Measurements from ENCODE around the gene CAMKMT. TPM values are rescaled to one million over a fixed set of nuclear protein-coding genes. Genes with fewer than 3 reads are reported as not detected.

The CAMKMT gene
- total RNA-seq, 4 donors from 2014 or later: 2.9 to 18.8 (median 11.2) TPM

DNA sequence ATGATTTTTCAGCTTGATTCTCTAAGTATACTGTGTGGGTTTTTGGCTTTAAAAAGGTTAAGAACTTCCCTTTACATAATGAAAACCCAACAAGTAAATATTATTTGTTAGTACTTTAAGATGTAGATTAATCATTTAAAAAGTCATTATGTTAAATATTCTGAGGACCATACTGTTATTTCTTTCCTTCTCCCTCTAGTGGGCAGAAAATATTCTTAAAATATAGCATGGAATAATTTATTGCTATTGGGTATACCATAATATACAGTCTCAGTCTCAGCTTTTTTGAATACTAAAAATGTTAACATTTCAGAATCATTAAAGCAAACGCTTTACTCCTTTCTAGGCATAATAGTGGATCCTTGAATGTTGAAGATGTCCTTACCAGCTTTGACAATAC lies 28.1 kb downstream of the CAMKMT start:
- no peak overlapping the region for H3K4me3 ChIP-seq
- no peak for DNase-seq
- no peaks in the 10 kb centered on the region for H3K9me3 ChIP-seq
- intact Hi-C loops (cut with DNase I; ENCODE audit: low total_unique reads): no loop called here
- no peaks in the 10 kb centered on the region for H3K4me1 ChIP-seq
- no peak for TF ChIP-seq POLR2A (IDR thresholded peaks at IDR 0.05)
- TF ChIP-seq, protein P1, sequence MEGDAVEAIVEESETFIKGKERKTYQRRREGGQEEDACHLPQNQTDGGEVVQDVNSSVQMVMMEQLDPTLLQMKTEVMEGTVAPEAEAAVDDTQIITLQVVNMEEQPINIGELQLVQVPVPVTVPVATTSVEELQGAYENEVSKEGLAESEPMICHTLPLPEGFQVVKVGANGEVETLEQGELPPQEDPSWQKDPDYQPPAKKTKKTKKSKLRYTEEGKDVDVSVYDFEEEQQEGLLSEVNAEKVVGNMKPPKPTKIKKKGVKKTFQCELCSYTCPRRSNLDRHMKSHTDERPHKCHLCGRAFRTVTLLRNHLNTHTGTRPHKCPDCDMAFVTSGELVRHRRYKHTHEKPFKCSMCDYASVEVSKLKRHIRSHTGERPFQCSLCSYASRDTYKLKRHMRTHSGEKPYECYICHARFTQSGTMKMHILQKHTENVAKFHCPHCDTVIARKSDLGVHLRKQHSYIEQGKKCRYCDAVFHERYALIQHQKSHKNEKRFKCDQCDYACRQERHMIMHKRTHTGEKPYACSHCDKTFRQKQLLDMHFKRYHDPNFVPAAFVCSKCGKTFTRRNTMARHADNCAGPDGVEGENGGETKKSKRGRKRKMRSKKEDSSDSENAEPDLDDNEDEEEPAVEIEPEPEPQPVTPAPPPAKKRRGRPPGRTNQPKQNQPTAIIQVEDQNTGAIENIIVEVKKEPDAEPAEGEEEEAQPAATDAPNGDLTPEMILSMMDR (IDR thresholded peaks at IDR 0.05): no peak
- no peaks in the 10 kb centered on the region for H3K27me3 ChIP-seq
- H3K36me3 ChIP-seq: no peaks in the 10 kb centered on the region
- no peak overlapping the region for H3K27ac ChIP-seq

DNA sequence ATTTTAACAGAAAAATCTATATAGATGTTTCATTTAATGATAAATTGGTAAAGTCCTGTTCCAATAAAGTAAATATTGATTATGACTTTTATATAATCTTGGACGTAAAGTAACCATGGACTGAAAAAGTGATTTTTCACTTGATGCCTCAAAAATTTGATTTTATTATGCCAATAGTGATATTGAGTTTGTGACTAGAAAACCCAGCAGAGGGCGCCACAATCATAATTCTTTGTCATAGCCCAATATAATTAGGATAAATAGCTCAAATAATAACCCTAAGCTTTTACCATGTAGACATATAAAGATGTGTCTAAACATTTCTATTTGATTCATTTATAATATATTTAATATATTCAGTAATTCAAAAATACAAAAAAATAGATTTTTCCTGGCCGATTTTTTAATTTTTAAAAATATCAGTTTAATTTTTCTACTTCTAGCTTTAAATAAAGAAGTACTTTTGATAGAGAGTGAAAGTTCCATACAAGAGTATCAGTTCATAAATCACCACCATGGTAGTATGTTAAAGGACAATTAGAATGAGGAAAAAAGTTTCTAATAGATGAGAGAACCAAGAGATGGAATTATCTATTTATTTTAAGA lies 30.7 kb downstream of the CAMKMT start:
- DNase-seq: peak in 1 of 2 donors; percentile 20

DNA sequence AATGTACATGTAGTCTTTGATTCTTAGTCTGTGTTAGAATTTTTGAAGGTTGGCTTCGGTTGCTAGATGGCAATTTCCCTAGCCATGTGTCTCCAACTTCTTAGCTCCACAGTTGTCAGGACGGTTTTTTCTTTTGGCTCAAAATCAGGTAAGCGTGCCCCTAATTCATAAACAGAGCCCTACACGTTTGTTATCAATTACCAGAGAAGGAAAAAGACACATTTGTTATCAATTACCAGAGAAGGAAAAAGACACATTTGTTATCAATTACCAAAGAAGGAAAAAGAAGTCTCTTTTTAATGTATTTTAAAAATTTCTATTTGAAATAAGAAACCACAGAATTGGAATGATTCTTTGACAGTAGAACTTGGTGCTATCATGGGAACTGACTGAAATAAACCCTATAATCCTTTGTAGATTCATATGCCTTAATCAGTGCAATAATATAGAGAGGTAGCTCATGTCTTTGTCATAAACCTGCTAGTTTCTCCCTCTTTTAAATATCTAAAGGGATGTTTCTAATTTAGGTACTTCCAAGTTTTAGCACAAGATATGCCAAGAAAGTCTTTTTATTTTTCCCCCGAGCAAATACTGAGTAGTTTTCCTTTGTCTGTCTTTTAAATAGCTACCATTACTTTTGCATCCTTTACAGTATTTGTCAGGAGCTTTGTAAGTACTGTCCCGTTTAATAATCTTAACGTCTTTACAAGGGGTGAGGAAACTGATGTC lies 35.9 kb downstream of the CAMKMT start:
- H3K27ac ChIP-seq: no peak overlapping the region
- TF ChIP-seq POLR2A (IDR thresholded peaks at IDR 0.05): no peak
- intact Hi-C loops (cut with DNase I; ENCODE audit: low total_unique reads): no loop called here
- no peaks in the 10 kb centered on the region for H3K9me3 ChIP-seq
- DNase-seq: no peak
- no peaks in the 10 kb centered on the region for H3K4me1 ChIP-seq
- H3K4me3 ChIP-seq: no peak overlapping the region
- H3K36me3 ChIP-seq: peaks cover 0 to 3% of the 10 kb centered on the region in 2 donors
- H3K27me3 ChIP-seq: no peaks in the 10 kb centered on the region

More for the DNA sequence above, 30.7 kb downstream of the CAMKMT start:
- no peaks in the 10 kb centered on the region for H3K9me3 ChIP-seq
- H3K27me3 ChIP-seq: no peaks in the 10 kb centered on the region
- intact Hi-C loops (cut with DNase I; ENCODE audit: low total_unique reads): no loop called here
- no peak overlapping the region for H3K27ac ChIP-seq
- H3K4me1 ChIP-seq: no peaks in the 10 kb centered on the region
- H3K36me3 ChIP-seq: peaks cover 0 to 3% of the 10 kb centered on the region in 2 donors
- TF ChIP-seq, protein P1 (IDR thresholded peaks at IDR 0.05): peak; percentile 20 to 36 (median 26)
- no peak for TF ChIP-seq POLR2A (IDR thresholded peaks at IDR 0.05)
- H3K4me3 ChIP-seq: no peak overlapping the region

DNA sequence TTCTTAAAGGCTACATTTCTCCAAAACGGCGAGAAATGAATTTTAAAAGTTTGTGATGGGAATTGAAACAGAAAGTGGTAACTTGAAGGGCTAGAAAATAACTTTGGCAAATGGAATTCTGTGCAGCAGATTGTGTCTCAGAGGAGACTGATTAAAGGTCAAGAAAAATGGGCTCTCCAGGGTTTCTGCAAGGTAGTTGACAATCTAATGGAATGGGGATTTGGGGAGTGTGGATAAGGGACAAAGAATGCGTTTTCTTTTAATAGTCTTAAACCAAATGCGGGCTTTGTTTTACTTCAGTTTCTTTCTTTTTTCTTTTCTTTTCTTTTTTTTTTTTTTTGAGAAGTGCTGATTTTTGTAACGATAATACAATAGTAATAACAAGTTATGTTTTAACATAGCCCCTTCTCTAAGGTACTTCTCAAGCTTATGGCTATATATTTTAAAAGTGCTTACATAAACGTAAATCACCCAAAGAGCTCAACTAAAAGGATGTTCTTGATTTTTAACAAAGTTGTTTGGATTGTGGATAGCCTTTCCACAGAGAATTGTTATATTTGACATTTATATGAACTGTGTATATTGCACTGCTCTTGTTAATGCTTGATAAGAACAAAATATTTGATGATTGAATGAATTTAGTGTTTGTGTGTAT lies 36.6 kb downstream of the CAMKMT start:
- Histone ChIP-seq H3K36me3 (peaks cover 0 to 3% of the 10 kb centered on the region in 2 donors), H3K4me1 (no peaks in the 10 kb centered on the region), H3K27ac (no peak overlapping the region), H3K9me3 (no peaks in the 10 kb centered on the region), H3K4me3 (no peak overlapping the region), H3K27me3 (no peaks in the 10 kb centered on the region)
- DNase-seq: no peak
- intact Hi-C loops (cut with DNase I; ENCODE audit: low total_unique reads): no loop called here
- no peak for TF ChIP-seq POLR2A (IDR thresholded peaks at IDR 0.05)
- TF ChIP-seq, protein P1 (IDR thresholded peaks at IDR 0.05): no peak

DNA sequence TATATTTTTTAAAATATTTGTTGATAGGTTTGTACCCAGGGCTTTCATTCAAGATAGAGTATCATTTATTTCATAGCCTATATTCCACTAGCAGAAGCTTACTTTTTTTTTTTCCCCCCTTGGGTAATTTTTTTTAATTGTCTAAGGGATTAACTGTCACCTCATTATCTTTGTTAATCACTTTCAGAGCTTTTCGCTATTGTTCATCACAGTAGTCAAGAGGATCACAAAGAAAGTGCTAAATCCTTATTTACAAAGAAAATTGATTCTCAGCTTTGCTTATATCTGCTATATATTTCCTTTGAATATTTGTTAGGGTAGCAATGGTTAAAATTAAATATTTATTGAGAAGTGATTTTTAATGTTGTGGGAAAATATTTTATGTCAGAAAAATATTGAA lies 59.0 kb downstream of the CAMKMT start:
- Histone ChIP-seq H3K36me3 (no peaks in the 10 kb centered on the region), H3K27ac (no peak overlapping the region), H3K4me1 (no peaks in the 10 kb centered on the region), H3K9me3 (no peaks in the 10 kb centered on the region), H3K4me3 (no peak overlapping the region), H3K27me3 (no peaks in the 10 kb centered on the region)
- intact Hi-C loops (cut with DNase I; ENCODE audit: low total_unique reads): no loop called here
- no peak for DNase-seq
- TF ChIP-seq, protein P1 (IDR thresholded peaks at IDR 0.05): no peak
- no peak for TF ChIP-seq POLR2A (IDR thresholded peaks at IDR 0.05)
